Activated CD4-positive, alpha-beta T cell treated with anti-CD3 and anti-CD28 coated beads, Interleukin-2, amount 50 U/mL, for 1 hour (primary cell): Measurements from ENCODE around the gene RPIA.
A peak's percentile ranks its signal among the peaks of the same experiment; 100 is the strongest.
"Not testable (repeated sequence)": the region's sequence is repeated elsewhere in the genome, so short reads cannot be mapped to it uniquely, and the experiment has no call there.

ENCODE experiments used
- DNase-seq: peaks from one replicate; pipeline ENCODE4 v3.0.0-alpha.2; 2020

Gene RPIA

GRCh38 chr2:88691339-88692183, at the start of gene RPIA:
TSS of gene RPIA (plus strand) at chr2:88691673. CDS start at chr2:88691699, 26 bp downstream.
- DNase-seq: peak; percentile 99

GRCh38 chr2:88642278-88642677, 49.2 kb upstream of the RPIA start:
- no peak for DNase-seq

- not testable (repeated sequence) for DNase-seq
Observed at GRCh38 chr2:88645291-88645882, 46.1 kb upstream of the RPIA start.

- no peak for DNase-seq
Observed at GRCh38 chr2:88651646-88652045, 39.8 kb upstream of the RPIA start.

- DNase-seq: no peak
Observed at GRCh38 chr2:88654714-88655113, 36.8 kb upstream of the RPIA start.

- DNase-seq: no peak
Observed at GRCh38 chr2:88656690-88657089, 34.8 kb upstream of the RPIA start.

- DNase-seq: no peak
Observed at GRCh38 chr2:88657131-88657530, 34.3 kb upstream of the RPIA start.

GRCh38 chr2:88658326-88658725, 33.1 kb upstream of the RPIA start:
- DNase-seq: no peak

- DNase-seq: no peak
Observed at GRCh38 chr2:88658881-88659537, 32.5 kb upstream of the RPIA start.

GRCh38 chr2:88659538-88659915, 31.9 kb upstream of the RPIA start:
- DNase-seq: no peak

GRCh38 chr2:88660622-88661021, 30.9 kb upstream of the RPIA start:
- DNase-seq: no peak

- DNase-seq: no peak
Observed at GRCh38 chr2:88666576-88666975, 24.9 kb upstream of the RPIA start.

- no peak for DNase-seq
Observed at GRCh38 chr2:88667219-88667618, 24.3 kb upstream of the RPIA start.

- DNase-seq: no peak
Observed at GRCh38 chr2:88668862-88669261, 22.6 kb upstream of the RPIA start.

- DNase-seq: no peak
Observed at GRCh38 chr2:88669482-88670214, 21.8 kb upstream of the RPIA start.

- no peak for DNase-seq
Observed at GRCh38 chr2:88671786-88672427, 19.6 kb upstream of the RPIA start.

- DNase-seq: no peak
Observed at GRCh38 chr2:88673363-88673762, 18.1 kb upstream of the RPIA start.

GRCh38 chr2:88680266-88680902, 11.1 kb upstream of the RPIA start:
- DNase-seq: no peak

- DNase-seq: no peak
Observed at GRCh38 chr2:88680916-88681315, 10.6 kb upstream of the RPIA start.

GRCh38 chr2:88683160-88684021, 8.1 kb upstream of the RPIA start:
- no peak for DNase-seq

GRCh38 chr2:88684519-88684918, 7.0 kb upstream of the RPIA start:
- no peak for DNase-seq
